NCI-H748 (cell line): ENCODE results near the gene STEAP1B.
A peak's percentile ranks its signal among the peaks of the same experiment; 100 is the strongest.
"Not testable (repeated sequence)": the region's sequence is repeated elsewhere in the genome, so short reads cannot be mapped to it uniquely, and the experiment has no call there.

Source experiments
- DNase-seq: peaks from one replicate; lab custom pipeline; 2025; ENCODE audit not compliant: unreplicated experiment; lab: John Stamatoyannopoulos, UW

STEAP1B gene

DNA sequence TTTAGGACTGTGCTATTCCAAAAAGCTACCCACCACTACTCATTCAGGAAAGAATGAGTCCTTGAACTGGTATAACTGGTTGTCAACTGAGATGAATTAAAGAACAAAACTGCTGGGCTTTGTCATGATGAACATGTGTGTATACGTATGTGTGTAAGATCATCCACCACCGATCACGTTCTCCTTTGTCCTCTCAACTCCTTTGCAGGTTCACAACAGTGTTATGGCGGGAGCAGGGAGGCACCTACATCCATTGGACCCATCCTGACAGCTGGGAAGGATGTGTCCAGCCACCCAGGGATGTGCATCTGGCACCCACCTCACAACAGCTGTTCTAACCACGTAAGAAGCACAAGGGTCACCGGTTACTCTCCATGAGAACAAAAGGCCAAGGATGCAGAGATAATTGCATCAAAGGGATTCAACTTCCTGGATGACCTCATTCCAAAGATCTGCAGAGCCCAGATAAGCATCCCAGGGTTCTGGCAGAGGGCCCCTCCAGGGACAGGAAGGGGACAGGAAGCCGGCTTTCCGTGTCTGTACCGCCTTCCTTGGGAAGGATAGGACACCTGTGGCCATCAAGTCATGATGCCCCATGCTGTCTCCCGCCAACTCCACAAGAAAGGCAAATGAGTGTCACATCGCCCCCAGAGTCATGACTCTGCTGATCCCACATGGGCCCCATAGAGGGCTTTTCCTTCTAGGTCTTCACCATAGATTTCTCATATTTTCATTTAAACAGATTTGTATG lies 66.1 kb downstream of the STEAP1B start:
- peak; percentile 46 for DNase-seq

DNA sequence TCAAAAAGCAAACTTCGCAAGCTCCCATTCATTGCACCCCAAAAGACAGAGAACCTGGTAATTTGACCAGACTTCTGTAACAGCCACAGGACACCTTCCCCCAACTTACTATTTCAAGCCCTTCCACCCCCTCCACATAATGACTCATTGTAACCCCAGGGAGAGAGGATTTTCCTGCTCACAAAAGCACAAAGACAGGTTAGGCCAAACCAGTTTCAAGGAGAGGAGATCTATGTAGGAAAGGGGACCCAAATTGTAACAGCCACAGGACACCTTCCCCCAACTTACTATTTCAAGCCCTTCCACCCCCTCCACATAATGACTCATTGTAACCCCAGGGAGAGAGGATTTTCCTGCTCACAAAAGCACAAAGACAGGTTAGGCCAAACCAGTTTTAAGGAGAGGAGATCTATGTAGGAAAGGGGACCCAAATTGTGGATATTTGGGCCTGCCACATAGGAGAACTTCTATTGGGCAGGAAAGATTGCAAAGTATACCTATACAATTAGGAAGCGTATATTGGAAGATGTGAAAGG lies 66.8 kb downstream of the STEAP1B start:
- not testable (repeated sequence) for DNase-seq

DNA sequence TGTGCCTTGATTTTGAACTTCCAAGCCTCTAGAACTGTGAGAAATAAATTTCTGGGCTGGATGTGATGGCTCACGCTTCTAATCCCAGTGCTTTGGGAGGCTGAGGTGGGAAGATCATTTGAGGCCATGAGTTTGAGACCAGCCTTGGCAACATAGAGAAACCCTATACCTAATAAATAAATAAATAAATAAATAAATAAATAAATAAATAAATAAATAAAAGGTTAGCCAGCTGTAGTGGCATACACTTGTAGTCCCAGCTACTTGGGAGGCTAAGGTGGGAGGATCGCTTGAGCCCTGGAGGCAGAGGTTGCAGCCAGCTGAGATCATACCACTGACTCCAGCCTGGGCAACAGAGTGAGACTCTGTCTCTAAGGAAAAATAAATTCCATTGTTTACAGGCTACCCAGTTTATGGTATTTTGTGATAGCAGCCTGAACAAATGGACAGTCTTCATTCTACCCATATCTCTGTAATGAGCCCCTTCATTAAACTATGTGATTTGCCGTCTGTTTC lies 67.7 kb downstream of the STEAP1B start:
- DNase-seq, result no peak

DNA sequence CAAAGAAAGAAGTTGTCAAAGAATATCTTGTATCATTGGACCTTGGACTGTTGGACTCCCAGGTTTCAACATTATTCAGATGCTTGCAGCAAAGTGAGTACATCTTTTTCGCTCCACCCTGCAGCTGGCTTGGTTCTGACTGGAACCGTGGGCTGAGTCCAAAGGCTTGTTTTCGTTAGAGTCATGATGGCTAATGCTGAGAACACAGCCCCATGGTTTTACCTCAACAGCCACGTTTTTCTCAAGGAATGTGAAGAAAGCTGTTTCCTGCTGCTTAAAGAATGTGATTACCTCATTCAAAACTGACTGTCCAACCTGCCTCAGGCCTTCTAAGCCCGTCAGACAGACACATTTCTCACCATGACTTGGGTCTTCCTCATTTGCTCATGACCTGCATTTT lies 69.5 kb downstream of the STEAP1B start:
- DNase-seq, result no peak

DNA sequence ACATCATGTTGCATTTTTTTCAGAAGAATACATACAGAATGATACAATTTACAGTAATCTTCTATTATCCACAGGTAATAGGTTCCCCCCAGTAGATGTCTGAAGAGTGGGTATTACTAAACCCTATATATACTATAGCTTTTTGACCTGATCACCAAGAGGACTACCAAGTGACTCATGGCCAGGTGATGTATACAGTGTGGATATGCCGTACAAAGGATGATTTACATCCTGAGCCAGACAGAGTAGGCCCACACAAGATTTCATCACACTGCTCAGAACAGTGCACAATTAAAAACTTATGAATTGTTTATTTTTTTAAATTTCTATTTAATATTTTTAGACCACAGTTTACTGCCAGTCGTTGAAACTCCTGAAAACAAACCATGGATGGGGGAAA lies 70.6 kb downstream of the STEAP1B start:
- DNase-seq, result no peak

DNA sequence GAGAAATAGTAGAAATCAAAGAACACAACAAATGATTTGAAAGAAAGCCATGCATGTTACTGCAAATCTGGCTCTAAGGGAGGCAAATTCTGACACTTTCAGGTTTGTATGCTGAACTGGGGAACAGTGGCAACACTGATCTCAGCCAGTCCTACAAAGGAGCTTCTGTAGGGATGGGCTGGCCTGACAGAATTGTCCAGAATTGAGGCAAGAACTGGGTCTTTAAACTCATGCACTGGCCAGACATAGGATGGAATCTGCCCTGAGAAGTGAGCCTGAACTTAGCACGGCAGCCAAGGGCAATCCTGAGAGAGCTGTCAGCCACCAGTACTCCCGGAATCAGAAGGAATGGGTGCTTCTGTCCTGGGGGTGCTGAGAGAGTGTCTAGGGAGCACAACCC lies 72.1 kb downstream of the STEAP1B start:
- no peak for DNase-seq

DNA sequence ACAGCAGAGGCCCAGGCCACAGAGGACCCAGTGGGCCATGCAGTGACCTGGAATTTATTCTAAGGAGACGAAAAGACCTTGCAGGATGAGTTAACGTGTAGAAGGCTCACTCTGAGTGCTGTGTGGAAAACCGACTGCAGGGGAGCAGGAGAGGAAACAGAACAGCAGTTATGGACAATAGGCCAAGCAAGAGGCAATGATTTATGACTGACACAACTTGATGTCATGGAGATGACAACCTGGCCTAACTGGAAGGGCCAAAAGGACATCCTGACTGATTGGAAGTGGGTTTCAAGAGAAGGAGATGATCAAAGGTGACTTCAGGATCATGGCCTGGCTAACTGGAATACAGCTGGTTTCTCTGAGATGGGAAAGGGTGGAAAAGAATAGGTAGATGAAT lies 72.9 kb downstream of the STEAP1B start:
- peak; percentile 21 for DNase-seq

DNA sequence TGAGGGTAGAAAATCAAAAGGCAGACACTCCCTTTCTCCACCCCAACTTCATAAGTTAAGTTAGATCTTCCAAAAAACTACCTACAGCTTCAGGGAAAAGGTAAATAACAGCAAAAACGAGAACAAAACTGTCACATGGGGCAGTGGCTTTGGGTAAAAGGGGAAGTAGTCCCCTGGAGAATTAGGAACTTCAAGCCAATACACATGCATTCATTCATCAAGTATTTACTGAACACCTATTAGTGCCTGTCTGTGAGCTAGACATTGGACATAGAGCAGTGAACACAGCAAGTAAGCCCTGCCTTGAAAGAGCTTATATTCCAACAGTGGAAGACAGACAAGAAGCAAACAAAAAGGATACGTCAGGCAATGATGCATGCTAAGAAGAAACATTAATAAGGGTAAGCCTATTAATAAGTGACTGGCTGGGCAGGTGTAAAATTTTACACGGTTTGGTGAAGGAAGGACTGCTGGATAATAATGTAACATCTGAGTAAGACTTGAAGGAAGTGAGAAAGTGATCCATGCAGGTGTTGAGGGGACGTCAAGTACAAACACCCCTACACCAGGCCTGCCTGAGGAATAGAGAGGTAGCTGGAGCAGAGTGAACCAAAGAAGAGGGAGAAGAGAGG lies 73.4 kb downstream of the STEAP1B start:
- no peak for DNase-seq

DNA sequence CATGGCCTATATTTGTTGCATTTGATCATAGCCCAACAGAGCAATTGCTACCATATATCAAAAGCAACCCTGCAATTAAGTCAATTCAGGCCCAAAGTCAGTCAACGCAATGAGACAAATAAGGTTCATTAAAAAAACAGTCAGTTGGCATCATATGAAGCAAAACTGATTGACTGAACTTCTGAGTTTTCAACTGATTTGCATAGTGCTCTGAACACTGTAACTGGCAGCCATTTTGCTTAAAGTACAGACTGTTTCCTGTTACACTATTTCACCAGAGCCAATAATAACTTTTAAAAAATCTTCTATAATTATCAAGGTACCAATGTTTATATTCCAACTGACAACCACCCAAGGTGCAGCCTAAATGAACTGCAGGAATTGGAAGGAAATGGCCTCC lies 74.6 kb downstream of the STEAP1B start:
- no peak for DNase-seq

DNA sequence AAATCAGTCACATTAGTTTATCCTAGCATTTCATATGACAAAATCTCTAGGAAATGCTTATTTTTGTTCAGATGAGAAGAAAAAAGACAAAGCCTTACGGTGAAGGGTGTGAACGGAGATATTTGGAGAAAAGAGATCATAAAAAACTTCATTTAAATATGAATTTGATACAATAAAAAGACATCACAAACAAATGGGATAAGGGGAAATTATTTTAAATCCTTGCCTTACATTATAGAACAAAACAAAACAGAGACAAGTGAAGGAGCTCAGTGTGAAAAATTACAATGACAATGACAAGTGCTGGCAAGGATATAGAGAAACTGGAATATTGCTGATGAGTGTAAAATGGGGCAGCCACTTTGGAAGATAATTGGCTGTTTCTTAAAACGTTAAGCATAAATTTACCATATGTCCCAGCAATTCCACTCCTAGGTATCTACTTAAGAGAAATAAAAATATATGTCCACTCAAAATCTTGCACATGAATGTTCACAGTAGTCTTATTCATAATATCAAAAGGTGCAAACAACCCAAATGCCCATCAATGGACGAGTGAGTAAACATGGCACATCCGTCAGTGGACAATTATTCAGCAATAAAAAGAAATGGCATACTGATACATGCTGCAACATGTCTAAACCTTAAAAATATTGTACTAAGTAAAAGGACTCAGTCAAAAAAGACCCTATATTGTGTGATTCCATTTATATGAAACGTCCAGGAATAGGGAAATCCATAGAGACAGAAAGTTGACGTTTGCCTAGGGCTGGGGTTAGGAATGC lies 77.0 kb downstream of the STEAP1B start:
- DNase-seq, result peak; percentile 70

DNA sequence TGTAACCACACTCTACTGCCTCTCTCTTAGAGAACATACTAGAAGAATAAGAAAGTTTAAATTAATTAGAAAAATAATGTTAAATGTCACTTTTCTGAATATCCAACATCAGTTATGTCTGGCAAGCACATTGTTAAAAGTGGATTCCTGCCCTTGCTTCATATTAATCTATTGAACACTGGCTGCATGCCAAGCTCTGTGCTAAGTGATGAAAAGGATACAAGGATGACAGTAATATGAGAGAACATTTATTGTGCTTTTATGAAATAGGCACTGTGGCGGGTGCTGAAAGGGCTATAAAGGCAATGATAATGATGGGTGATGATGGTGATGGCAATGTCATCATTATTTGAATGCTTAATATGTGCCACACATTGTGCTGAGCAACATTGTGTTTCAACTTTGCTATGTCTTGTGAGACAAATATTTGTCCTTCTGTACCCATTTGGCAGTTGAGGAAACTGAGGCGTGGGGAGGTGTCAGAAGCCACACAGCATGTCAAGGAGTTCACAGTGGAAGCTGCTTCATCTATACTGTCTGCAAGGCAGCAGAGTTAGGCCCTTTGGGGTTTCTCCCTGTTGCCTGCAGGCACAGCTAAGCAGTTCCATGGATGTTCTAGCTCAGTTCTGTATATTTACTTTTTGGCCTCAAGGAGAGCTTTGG lies 78.9 kb downstream of the STEAP1B start:
- peak; percentile 74 for DNase-seq

DNA sequence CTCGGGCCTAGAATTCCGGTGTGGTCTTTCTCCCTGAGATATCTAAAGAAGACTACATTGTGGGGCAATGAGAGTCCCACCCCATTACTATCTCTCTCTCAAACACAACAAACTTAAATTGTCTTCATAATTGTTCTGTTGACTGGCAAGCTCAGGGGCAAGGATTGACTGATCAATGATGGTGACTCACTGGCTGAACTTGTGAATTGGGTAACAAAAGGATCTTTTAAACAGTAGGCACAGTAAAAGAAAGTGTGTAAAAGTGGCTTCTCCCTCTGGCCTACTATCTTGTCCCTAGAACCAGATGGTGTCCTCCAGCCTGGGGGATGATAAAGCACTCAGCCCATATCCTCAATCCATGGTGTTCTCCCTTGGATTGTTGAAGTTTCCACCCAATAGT lies 80.0 kb downstream of the STEAP1B start:
- DNase-seq, result no peak

DNA sequence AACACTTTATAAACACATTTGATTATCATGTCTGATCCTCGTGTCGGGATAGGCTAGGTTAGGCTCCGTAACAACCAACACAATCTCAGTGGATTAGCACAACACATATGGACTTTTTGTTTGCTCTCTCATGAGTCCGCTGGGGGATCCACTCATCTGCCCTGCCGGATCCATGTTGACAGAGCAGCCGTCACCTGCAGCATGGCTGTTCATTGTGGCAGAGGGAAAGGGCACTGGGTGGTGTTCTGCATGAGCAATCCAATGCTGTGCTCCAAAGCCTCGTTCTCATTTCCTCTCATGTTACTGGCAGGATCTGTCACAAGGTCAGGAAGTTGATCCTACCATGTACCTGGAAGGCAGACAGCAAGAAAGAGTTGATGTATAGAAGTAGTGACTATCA lies 80.5 kb downstream of the STEAP1B start:
- DNase-seq, result peak; percentile 58

DNA sequence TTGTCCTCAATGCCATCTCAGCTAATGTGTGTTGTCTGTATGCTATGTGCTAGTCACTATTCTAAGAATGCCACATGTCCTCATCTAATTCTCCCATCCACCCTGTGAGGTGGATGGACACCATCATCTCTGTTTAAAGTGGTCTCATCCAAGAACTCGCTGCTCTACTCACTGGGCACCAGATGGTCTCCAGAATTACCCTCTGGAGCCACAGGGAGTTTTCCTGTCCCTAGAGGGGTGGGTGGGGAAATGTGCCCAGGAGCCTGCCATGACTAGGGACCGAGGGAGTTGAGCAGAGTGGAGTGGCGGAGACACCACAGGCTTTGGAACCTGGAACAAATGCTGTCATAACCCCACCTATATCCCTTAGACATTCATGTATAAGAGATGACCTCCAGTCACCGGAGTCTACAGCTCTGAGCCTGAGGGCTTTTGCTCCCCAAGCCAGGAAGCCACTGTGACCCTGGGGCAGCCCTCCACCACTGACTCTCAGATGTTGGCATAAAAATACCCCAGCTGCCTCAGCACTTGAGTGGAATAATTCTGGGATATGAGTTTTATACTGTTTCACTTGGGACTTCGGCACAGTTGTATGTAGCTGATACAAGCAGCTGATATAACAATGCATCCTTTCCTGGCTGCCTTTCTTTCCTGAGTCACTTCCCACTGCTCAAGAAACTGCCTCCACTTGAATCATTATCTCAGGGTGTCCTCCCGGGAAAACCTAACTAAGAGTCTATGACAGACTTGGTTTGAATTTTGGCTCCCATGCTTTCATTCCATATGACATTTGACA lies 81.5 kb downstream of the STEAP1B start:
- DNase-seq, result no peak

DNA sequence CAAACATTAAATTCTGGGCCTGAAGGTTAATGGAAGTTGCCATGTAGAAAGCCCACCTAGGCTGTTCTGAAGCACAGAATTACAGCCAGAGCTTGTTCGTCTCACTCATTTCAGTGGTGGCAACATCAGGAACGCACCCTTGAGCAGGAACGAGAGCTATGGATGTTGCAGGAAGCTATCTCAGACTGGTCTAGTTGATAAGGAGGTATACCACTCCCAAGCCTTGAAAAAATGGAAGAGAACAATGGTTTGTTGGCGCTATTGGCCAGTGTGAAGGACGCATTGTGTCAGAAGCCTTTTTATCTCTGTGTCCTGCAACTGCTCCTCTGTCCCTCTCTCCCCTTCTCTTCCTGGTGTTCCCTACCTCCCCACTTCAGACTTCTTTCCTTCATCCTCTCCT lies 82.1 kb downstream of the STEAP1B start:
- DNase-seq, result no peak

DNA sequence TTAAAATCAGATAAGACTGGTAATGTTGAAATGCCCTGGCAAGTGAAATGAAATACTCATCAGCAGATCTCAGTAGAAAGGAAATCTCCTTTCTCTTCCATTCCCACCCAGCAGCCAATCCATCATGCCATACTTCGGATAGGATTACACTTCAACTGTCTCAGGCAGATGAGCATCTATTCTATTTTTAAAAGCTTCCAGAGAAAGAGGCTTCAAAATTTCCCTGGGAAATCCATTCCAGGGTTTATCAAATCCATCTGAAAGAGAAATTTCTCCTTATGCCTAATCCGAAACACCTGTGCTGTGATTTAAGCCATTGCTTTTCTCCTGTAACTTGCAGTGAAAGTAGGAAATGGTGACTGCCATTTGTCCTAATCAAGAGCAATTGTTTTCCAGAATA lies 82.6 kb downstream of the STEAP1B start:
- no peak for DNase-seq

DNA sequence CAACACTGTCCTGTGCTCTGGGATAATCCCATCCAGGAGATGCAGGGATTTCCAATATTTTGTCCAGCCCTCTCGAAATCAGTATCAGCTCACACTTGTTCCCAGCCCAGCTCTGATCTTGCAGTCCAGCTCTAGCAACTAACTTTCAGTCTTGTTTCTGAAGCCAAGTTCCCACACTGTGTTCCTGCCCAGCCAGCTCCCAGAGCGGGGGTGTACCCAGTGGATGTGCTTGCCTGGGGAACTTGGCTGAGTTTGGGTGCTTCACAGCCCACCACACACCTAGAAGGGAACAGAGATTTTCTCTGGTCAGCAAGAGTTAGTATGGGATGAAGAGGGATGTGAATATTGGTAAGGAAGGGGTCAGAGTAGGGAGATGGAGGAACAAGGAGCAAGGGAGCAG lies 85.6 kb downstream of the STEAP1B start:
- DNase-seq, result no peak

DNA sequence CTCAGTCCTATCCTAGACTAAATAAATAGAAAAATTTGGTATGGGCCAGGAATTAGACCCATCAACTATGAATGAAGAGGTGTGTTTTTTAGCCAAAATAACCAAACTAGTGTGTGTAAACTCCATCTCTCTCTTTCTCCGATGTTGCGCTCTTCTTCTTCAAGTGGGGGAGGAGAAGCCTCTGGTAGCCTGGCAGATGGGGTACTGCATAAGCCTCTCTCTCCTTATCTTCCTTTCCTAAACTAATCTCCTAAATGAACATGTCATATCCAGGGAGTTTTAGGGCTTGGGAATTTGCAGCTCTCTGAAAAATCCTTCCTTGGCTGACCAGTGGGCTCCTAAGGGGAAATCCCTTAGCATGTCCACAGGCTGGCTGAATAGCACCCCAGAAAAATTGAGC lies 86.8 kb downstream of the STEAP1B start:
- DNase-seq, result no peak

DNA sequence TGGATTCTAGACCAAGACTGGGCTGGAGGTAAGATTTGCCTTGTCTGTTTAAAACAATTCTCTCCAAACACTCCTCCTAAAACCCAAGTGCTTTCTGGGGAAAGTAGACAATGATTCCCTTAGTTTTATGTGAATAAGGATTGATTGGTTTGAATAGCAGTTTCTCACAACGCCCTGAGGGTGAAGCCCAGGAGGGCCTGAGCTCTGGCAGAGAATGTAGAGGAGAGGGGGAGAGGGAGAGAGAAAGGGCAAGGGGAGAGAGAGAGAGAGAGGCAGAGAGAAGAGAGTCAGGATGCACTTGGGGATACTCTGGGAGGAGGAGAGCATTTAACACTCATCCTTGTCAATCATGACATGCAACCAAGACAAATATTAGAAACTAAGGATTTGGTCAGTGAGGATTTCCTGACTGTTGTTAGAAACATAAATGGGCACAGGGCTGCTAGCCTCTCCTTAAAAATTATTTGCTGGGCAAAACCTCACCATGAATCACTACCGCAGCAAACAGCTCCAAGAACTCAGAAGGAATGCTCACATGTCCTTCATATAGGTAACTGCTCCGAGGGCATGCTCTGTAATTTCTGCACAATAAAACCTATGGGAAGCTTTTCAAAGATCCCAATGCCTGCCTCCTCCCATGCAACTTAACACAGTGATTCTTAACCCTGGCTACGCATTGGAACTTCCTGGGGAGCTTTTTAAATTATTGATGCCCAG lies 87.9 kb downstream of the STEAP1B start:
- no peak for DNase-seq

DNA sequence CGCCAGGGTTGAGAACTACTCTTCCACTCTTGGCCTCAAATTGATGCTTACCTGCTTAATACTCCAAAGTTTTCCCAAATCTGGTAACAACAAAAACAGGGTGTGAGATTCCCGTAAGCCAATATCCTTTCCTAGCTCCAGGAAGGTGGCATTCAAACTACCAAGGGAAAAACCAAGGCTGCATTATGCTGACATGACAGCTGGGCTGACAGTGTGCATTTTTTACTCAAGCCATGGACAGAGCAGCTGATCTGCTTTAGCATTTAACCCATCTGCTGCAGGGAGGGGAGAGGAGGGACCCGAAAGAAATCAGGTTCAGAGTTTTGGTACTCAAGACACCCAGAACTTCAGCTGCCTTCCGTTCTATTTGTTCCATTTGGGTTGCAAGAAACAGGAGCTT lies 93.3 kb downstream of the STEAP1B start:
- no peak for DNase-seq
